Measurements from ENCODE around the gene SSR1. TPM values are rescaled to one million over a fixed set of nuclear protein-coding genes. Genes with fewer than 3 reads are reported as not detected.
"Not testable (repeated sequence)": the region's sequence is repeated elsewhere in the genome, so short reads cannot be mapped to it uniquely, and the experiment has no call there.

The SSR1 gene
- total RNA-seq, 1 donor from 2014 or later = 41.9 TPM

DNA sequence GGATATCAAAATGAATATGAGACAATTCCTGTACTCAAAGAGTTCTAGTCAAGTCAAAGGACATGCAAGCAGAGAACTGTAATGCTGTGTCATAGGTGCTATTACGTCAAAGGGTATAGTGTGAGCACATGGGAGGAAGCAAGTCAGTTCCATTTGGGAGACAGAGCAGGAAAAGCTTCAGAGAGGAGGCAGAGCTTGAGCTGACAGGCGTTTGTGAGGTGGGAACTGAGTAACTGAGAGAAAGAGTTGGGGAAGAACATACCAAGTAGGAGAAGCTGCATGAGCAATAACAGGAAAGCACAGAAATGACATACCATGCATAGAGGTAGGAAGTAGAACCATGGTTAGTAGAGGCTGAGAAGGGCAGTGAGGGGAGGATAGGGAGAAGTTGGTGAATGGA, 15.2 kb upstream of the SSR1 start:
- no peak for DNase-seq (ENCODE audit: low read depth)
- H3K4me3 ChIP-seq (ENCODE audit: low read depth, low read length) = no peak overlapping the region
- TF ChIP-seq, protein P1, sequence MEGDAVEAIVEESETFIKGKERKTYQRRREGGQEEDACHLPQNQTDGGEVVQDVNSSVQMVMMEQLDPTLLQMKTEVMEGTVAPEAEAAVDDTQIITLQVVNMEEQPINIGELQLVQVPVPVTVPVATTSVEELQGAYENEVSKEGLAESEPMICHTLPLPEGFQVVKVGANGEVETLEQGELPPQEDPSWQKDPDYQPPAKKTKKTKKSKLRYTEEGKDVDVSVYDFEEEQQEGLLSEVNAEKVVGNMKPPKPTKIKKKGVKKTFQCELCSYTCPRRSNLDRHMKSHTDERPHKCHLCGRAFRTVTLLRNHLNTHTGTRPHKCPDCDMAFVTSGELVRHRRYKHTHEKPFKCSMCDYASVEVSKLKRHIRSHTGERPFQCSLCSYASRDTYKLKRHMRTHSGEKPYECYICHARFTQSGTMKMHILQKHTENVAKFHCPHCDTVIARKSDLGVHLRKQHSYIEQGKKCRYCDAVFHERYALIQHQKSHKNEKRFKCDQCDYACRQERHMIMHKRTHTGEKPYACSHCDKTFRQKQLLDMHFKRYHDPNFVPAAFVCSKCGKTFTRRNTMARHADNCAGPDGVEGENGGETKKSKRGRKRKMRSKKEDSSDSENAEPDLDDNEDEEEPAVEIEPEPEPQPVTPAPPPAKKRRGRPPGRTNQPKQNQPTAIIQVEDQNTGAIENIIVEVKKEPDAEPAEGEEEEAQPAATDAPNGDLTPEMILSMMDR (conservative IDR thresholded peaks at IDR 0.05; ENCODE audit: low read depth, low read length) = no peak

GRCh38 chr6:7325750-7326149, 12.8 kb upstream of the SSR1 start:
- no peak overlapping the region for H3K4me3 ChIP-seq (ENCODE audit: low read depth, low read length)
- TF ChIP-seq, protein P1 (conservative IDR thresholded peaks at IDR 0.05; ENCODE audit: low read depth, low read length) = no peak
- no peak for DNase-seq (ENCODE audit: low read depth)

- H3K4me3 ChIP-seq (ENCODE audit: low read depth, low read length) = no peak overlapping the region
- TF ChIP-seq, protein P1 (conservative IDR thresholded peaks at IDR 0.05; ENCODE audit: low read depth, low read length) = no peak
- DNase-seq (ENCODE audit: low read depth) = no peak
Measured at GRCh38 chr6:7324520-7324919, 11.5 kb upstream of the SSR1 start.

GRCh38 chr6:7323074-7323473, 10.1 kb upstream of the SSR1 start:
- no peak for DNase-seq (ENCODE audit: low read depth)
- TF ChIP-seq, protein P1 (conservative IDR thresholded peaks at IDR 0.05; ENCODE audit: low read depth, low read length) = no peak
- H3K4me3 ChIP-seq (ENCODE audit: low read depth, low read length) = no peak overlapping the region

GRCh38 chr6:7321866-7322265, 8.9 kb upstream of the SSR1 start:
- H3K4me3 ChIP-seq (ENCODE audit: low read depth, low read length); DNase-seq (ENCODE audit: low read depth): not testable (repeated sequence)

DNA sequence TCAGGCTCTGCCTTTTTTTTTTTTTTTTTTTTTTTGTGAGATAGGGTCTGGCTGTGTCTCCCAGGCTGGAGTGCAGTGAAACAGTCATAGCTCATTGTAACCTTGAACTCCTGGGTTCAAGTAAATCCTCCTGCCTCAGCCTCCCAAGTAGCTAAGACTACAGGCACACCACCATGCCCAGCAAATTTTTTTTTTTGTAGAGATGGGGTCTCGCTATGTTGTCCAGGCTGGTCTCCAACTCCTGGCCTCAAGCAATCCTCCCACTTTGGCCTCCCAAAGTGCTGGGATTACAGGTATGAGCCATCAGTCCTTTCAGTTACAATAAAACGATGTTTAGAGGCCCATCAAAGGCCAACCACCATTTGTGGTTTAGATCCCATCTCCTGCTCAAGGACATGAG, 6.4 kb upstream of the SSR1 start:
- not testable (repeated sequence) for DNase-seq (ENCODE audit: low read depth); H3K4me3 ChIP-seq (ENCODE audit: low read depth, low read length)

GRCh38 chr6:7317538-7317937, 4.5 kb upstream of the SSR1 start:
- no peak overlapping the region for H3K4me3 ChIP-seq (ENCODE audit: low read depth, low read length)
- DNase-seq (ENCODE audit: low read depth) = no peak
- TF ChIP-seq, protein P1 (conservative IDR thresholded peaks at IDR 0.05; ENCODE audit: low read depth, low read length) = no peak

DNA sequence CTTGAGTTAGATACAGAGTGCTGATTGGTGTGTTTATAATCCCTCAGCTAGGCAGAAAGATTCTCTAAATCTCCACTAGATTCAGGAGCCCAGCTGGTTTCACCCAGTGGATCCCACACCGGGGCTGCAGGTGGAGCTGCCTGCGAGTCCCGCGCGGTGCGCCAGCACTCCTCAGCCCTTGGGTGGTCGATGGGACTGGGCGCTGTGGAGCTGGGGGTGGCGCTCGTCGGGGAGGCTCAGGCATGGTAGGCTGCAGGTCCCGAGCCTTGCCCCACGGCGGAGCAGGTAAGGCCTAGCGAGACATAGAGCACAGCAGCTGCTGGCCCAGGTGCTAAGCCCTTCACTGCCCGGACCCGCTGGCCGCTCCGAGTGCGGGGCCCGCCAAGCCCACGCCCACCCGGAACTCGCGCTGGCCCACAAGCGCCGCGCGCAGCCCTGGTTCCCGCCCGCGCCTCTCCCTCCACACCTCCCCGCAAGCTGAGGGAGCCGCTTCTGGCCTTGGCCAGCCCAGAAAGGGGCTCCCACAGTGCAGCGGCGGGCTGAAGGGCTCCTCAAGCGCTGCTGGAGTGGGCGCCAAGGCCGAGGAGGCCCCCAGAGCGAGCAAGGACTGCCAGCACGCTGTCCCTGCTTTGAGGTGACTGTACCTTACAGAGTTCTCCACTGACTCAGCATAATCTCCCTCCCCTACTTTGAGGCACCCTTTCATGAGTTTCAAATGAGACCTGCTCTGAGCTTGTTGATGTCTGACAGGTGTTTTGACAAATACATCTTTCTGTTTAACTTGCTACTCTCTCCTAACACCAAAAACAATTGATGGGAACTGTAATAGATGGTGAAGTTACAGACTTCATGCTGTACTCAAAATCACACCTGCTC, 3.9 kb upstream of the SSR1 start:
- no peak overlapping the region for H3K4me3 ChIP-seq (ENCODE audit: low read depth, low read length)
- no peak for DNase-seq (ENCODE audit: low read depth)
- TF ChIP-seq, protein P1 (conservative IDR thresholded peaks at IDR 0.05; ENCODE audit: low read depth, low read length) = no peak
